ENCODE data around the gene TPSB2.

DNA sequence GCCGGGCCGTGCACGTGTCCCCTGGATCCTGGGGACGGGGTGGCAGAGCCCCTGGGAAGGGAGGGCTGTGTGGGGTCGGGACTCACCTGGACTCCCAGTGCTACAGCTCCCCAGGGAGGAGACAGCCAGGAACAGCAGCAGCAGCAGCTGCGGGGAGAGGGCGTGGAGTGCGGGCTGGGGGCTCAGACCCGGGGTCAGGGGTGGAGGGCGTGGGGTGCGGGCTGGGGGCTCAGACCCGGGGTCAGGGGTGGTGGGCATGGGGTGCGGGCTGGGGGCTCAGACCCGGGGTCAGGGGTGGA lies 46.5 kb upstream of the TPSB2 start:
- TF ChIP-seq YY1 (IDR thresholded peaks at IDR 0.05; ENCODE audit: low read depth) (no peak), EP300 (IDR thresholded peaks at IDR 0.05; ENCODE audit: borderline replicate concordance) (no peak), ZBTB7A (IDR thresholded peaks at IDR 0.05; ENCODE audit: low read depth) (no peak), REST (IDR thresholded peaks at IDR 0.05; ENCODE audit: low read depth) (no peak), RAD21 (IDR thresholded peaks at IDR 0.05; ENCODE audit: low read depth) (no peak), TEAD4 (IDR thresholded peaks at IDR 0.05) (no peak), MAX (IDR thresholded peaks at IDR 0.05) (no peak), CEBPB (IDR thresholded peaks at IDR 0.05) (no peak), EGR1 (IDR thresholded peaks at IDR 0.05) (no peak), CREB1 (IDR thresholded peaks at IDR 0.05; ENCODE audit: low read depth) (no peak), TAF1 (IDR thresholded peaks at IDR 0.05; ENCODE audit: low read depth) (no peak), NFIC (IDR thresholded peaks at IDR 0.05) (no peak), USF1 (IDR thresholded peaks at IDR 0.05) (no peak)

All from Ishikawa (cell line).